HCT116 (cell line): ENCODE data around the gene SEC24D. TPM values are rescaled to one million over a fixed set of nuclear protein-coding genes. Genes with fewer than 3 reads are reported as not detected.
"Not testable (repeated sequence)": the region's sequence is repeated elsewhere in the genome, so short reads cannot be mapped to it uniquely, and the experiment has no call there.

Experiments used
- ATAC-seq: fragments of 200-7000 bp; cut with Tn5 transposase; 2 replicates; pipeline ENCODE4 v1.9.1; 2020; ENCODE audit warnings: mild to moderate bottlenecking, moderate library complexity
- BruUV-seq: library from RNA; stranded (reverse); fragments of 400-500 nt; replicated peaks from 2 replicates; lab custom pipeline; 2021; lab: Mats Ljungman, UMichigan
- CTCF ChIA-PET: fragments of 300-600 bp; sonication (Branson Sonifier 250); formaldehyde crosslinking; loops from one replicate; lab custom pipeline; 2021; ENCODE audit warnings: antibody characterized with exemption; lab: Charles Lee
- POLR2A ChIA-PET: fragments of 300-600, 350-600 bp; sonication (Branson Sonifier 250); formaldehyde crosslinking; loops from one replicate; lab custom pipeline; 2021; ENCODE audit warnings: antibody characterized with exemption; lab: Charles Lee
- RAD21 ChIA-PET, 2 experiments: fragments of 300-600 bp; sonication (Branson Sonifier 250); formaldehyde crosslinking; loops; one replicate each; lab custom pipeline; 2023; ENCODE audit warnings: low total read pairs in 2 of 2; ENCODE audit not compliant: uncharacterized antibody in 2 of 2, unreplicated experiment in 2 of 2, low non-redundant PET in 1 of 2; lab: Charles Lee
- DNase-seq: peaks from one replicate; pipeline ENCODE4 v3.0.0-alpha.2; 2010; ENCODE audit warnings: low read depth, low spot score
- H2AFZ ChIP-seq: fragments of 200-600 bp; shearing (Covaris generic), sonication (generic); 2 replicates; pipeline ENCODE4 v1.6.1; 2017; ENCODE audit warnings: low read depth, mixed run types, mixed read lengths, antibody characterized with exemption, low read length; ENCODE audit not compliant: poor library complexity, severe bottlenecking
- H3K27ac ChIP-seq: 2 replicates; pipeline ENCODE4 v1.5.1; 2012; ENCODE audit warnings: low read depth, low read length
- H3K27me3 ChIP-seq: fragments of 200-600 bp; sonication (generic); 2 replicates; pipeline ENCODE4 v1.6.1; 2016; ENCODE audit warnings: mixed run types, low read length, mixed read lengths; ENCODE audit not compliant: insufficient read depth
- H3K36me3 ChIP-seq, 2 experiments: fragments of 200-500 bp in 1 of 2; fragments of 200-600 bp in 1 of 2; sonication (Bioruptor generic) in 1 of 2; sonication (generic) in 1 of 2; 2 replicates each; pipeline versions ENCODE4 v1.5.1 to v1.6.1; 2014 to 2016; ENCODE audit warnings: low read length in 2 of 2, inconsistent platforms in 1 of 2, mixed read lengths in 1 of 2, mixed run types in 1 of 2; ENCODE audit not compliant: insufficient read depth in 2 of 2, control insufficient read depth in 1 of 2
- H3K4me1 ChIP-seq, 2 experiments: fragments of 200-600 bp in 1 of 2; sonication (generic) in 1 of 2; 2 replicates each; pipeline versions ENCODE4 v1.5.1 to v1.6.1; 2012 to 2017; ENCODE audit warnings: low read length in 2 of 2, inconsistent platforms in 1 of 2, mild to moderate bottlenecking in 1 of 2, mixed read lengths in 1 of 2, mixed run types in 1 of 2, moderate library complexity in 1 of 2; ENCODE audit not compliant: insufficient read depth in 2 of 2, control insufficient read depth in 1 of 2
- H3K4me2 ChIP-seq: fragments of 200-600 bp; sonication (generic); 2 replicates; pipeline ENCODE4 v1.6.1; 2017; ENCODE audit warnings: mixed run types, low read length, mixed read lengths
- H3K4me3 ChIP-seq, 2 experiments: fragments of 200-600 bp in 1 of 2; sonication (generic) in 1 of 2; replicated peaks in 1 of 2; 2 replicates each; pipeline ENCODE4 v1.5.1; 2011 to 2016; ENCODE audit warnings: low read length in 2 of 2, control low read depth in 1 of 2, low read depth in 1 of 2, mild to moderate bottlenecking in 1 of 2, mixed read lengths in 1 of 2, mixed run types in 1 of 2
- H3K79me2 ChIP-seq: fragments of 200-600 bp; sonication (generic); 2 replicates; pipeline ENCODE4 v1.6.1; 2017; ENCODE audit warnings: mild to moderate bottlenecking, mixed run types, low read length, moderate library complexity, mixed read lengths; ENCODE audit not compliant: insufficient read depth
- H3K9ac ChIP-seq: fragments of 200-600 bp; sonication (generic); 2 replicates; pipeline ENCODE4 v1.6.1; 2016; ENCODE audit warnings: low read length, mixed read lengths
- H3K9me2 ChIP-seq: fragments of 200-600 bp; sonication (generic), shearing (Covaris generic); 2 replicates; pipeline ENCODE4 v1.6.1; 2017; ENCODE audit warnings: mixed run types, mild to moderate bottlenecking, moderate library complexity; ENCODE audit not compliant: insufficient read depth
- H3K9me3 ChIP-seq, 2 experiments: fragments of 200-500 bp in 1 of 2; fragments of 200-600 bp in 1 of 2; sonication (Bioruptor generic) in 1 of 2; sonication (generic) in 1 of 2; 2 replicates each; pipeline ENCODE4 v1.6.1; 2014 to 2017; ENCODE audit warnings: low read length in 2 of 2, mixed read lengths in 2 of 2, inconsistent platforms in 1 of 2, low read depth in 1 of 2, mild to moderate bottlenecking in 1 of 2, mixed run types in 1 of 2, moderate library complexity in 1 of 2; ENCODE audit not compliant: control insufficient read depth in 1 of 2, insufficient read depth in 1 of 2
- H4K20me1 ChIP-seq: fragments of 200-600 bp; sonication (generic), shearing (Covaris generic); 2 replicates; pipeline ENCODE4 v1.6.1; 2017; ENCODE audit warnings: mixed run types, mild to moderate bottlenecking, moderate library complexity; ENCODE audit not compliant: insufficient read depth
- EZH2phosphoT487 ChIP-seq: fragments of 200-600 bp; IDR thresholded peaks from 2 replicates; pipeline ENCODE4 v1.6.1; 2018; ENCODE audit warnings: antibody characterized with exemption, borderline replicate concordance
- POLR2A ChIP-seq: IDR thresholded peaks from 2 replicates; pipeline ENCODE4 v1.7.0; 2011; ENCODE audit warnings: borderline replicate concordance; ENCODE audit not compliant: insufficient read depth, insufficient read length; ENCODE audit errors: extremely low read depth
- RAD21 ChIP-seq: IDR thresholded peaks from 2 replicates; pipeline ENCODE4 v1.6.1; 2012; ENCODE audit warnings: low read depth, mild to moderate bottlenecking
- ZNF274 ChIP-seq: fragments of 200-500 bp; sonication (Bioruptor generic); IDR thresholded peaks from 2 replicates; pipeline ENCODE4 v1.6.1; 2014; ENCODE audit warnings: mild to moderate bottlenecking, low read depth, low read length, inconsistent platforms
- intact Hi-C: fragments of 100-400 bp; cut with micrococcal nuclease; formaldehyde crosslinking; loops from 2 replicates; pipeline ENCODE4 v1.10.0; 2022
- total RNA-seq: library from RNA; stranded (reverse); gene quantifications from one replicate; pipeline ENCODE4 v1.2.1, GENCODE V29; 2021; ENCODE audit not compliant: unreplicated experiment
- TF ChIP-seq, protein P1 (sequence below), 3 experiments: fragments of 200-600 bp in 1 of 3; sonication (generic) in 1 of 3; IDR thresholded peaks in 2 of 3; conservative IDR thresholded peaks in 1 of 3; 2 replicates each; pipeline ENCODE4 v1.5.1; 2012 to 2017; ENCODE audit warnings: low read depth in 2 of 3, low read length in 2 of 3, antibody characterized with exemption in 1 of 3, borderline replicate concordance in 1 of 3, control low read depth in 1 of 3, mild to moderate bottlenecking in 1 of 3, mixed read lengths in 1 of 3, mixed run types in 1 of 3, moderate library complexity in 1 of 3; ENCODE audit not compliant: insufficient read depth in 1 of 3

SEC24D gene
- total RNA-seq, 1 experiment from 2014 or later = 28.5 TPM

- ChIA-PET RAD21 (no interaction called here), CTCF (interaction anchor here (2.7 kb wide), 1 partner anchor 17 kb away, joined by 14 read pairs; no protein-coding TSS in a partner anchor)
Observed at GRCh38 chr4:118881512-118882146, 45.7 kb upstream of the SEC24D start.

DNA sequence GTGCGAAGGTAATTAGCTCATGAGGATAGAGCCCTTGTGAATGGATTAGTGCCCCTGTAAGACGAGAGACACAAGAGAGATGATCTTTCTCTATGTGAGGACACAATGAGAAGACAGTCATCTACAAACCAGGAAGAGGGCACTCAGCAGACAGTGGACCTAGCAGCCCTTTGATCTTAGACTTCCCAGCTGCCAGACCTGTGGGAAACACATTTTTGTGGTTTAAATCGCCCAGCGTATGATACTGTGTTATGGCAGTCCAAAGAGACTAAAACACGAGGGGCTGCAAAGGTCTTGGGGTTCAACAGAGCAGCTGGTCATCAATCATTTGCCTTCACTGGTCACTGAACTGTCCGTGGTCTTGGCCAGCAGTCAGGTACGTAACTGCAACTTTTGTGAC lies 43.5 kb upstream of the SEC24D start:
- POLR2A ChIA-PET = no interaction called here
- no TSS peak for BruUV-seq
- Histone ChIP-seq H2AFZ (no peak overlapping the region), H3K4me2 (no peak overlapping the region), H3K9ac (no peak overlapping the region), H3K27me3 (no peaks in the 10 kb centered on the region), H3K4me1 (peaks cover 0 to 6% of the 10 kb centered on the region in 2 experiments; a peak in 1 of 4 replicates), H3K9me3 (peaks cover 0 to 3% of the 10 kb centered on the region in 2 experiments; a peak in 1 of 4 replicates), H4K20me1 (no peaks in the 10 kb centered on the region), H3K27ac (no peak overlapping the region), H3K36me3 (no peaks in the 10 kb centered on the region), H3K9me2 (no peaks in the 10 kb centered on the region), H3K4me3 (no peak overlapping the region), H3K79me2 (no peaks in the 10 kb centered on the region)
- CTCF ChIA-PET = interaction anchor here (0.9 kb wide), 1 partner anchor 15 kb away, joined by 3 read pairs; no protein-coding TSS in a partner anchor
- TF ChIP-seq POLR2A = no peak
- TF ChIP-seq ZNF274 = no peak
- TF ChIP-seq, protein P1, sequence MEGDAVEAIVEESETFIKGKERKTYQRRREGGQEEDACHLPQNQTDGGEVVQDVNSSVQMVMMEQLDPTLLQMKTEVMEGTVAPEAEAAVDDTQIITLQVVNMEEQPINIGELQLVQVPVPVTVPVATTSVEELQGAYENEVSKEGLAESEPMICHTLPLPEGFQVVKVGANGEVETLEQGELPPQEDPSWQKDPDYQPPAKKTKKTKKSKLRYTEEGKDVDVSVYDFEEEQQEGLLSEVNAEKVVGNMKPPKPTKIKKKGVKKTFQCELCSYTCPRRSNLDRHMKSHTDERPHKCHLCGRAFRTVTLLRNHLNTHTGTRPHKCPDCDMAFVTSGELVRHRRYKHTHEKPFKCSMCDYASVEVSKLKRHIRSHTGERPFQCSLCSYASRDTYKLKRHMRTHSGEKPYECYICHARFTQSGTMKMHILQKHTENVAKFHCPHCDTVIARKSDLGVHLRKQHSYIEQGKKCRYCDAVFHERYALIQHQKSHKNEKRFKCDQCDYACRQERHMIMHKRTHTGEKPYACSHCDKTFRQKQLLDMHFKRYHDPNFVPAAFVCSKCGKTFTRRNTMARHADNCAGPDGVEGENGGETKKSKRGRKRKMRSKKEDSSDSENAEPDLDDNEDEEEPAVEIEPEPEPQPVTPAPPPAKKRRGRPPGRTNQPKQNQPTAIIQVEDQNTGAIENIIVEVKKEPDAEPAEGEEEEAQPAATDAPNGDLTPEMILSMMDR (IDR thresholded peaks at IDR 0.05 in 2 of 3, conservative IDR thresholded peaks at IDR 0.05 in 1 of 3; ENCODE audit: borderline replicate concordance in 1 of 3, insufficient read depth in 1 of 3, low read depth in 2 of 3, low read length in 2 of 3) = no peak
- no peak for DNase-seq
- intact Hi-C loops = no loop called here
- ATAC-seq = no peak
- RAD21 ChIA-PET = no interaction called here

More at GRCh38 chr4:118881512-118882146, 45.7 kb upstream of the SEC24D start:
- H3K27me3 ChIP-seq = no peaks in the 10 kb centered on the region
- H3K4me3 ChIP-seq = no peak overlapping the region
- no peaks in the 10 kb centered on the region for H3K36me3 ChIP-seq
- H3K4me2 ChIP-seq = no peak overlapping the region
- ATAC-seq (no peak), DNase-seq (no peak)
- H3K79me2 ChIP-seq = no peaks in the 10 kb centered on the region
- POLR2A ChIA-PET = no interaction called here
- H2AFZ ChIP-seq = no peak overlapping the region
- intact Hi-C loops = no loop called here
- H4K20me1 ChIP-seq = no peaks in the 10 kb centered on the region
- no peaks in the 10 kb centered on the region for H3K9me2 ChIP-seq
- peaks cover 0 to 6% of the 10 kb centered on the region in 2 experiments; a peak in 1 of 4 replicates for H3K4me1 ChIP-seq
- no peak overlapping the region for H3K9ac ChIP-seq
- no peak for TF ChIP-seq EZH2phosphoT487
- TF ChIP-seq RAD21 = no peak
- TF ChIP-seq POLR2A = no peak
- TF ChIP-seq, all 23 proteins: peak for 0
- Histone ChIP-seq H3K27ac (no peak overlapping the region), H3K9me3 (peaks cover 0 to 3% of the 10 kb centered on the region in 2 experiments; a peak in 1 of 4 replicates)
- no TSS peak for BruUV-seq

DNA sequence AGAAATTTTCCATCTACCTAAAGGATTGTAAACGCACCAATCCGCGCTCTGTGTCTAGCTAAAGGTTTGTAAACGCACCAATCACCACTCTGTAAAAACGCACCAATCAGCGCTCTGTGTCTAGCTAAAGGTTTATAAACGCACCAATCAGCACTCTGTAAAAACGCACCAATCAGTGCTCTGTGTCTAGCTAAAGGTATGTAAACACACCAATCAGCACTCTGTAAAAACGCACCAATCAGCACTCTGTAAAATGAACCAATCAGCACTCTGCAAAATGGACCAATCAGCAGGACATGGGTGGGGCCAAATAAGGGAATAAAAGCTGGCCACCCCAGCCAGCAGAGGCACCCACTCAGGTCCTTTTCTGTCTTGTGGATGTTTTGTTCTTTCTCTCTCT lies 42.6 kb upstream of the SEC24D start:
- H3K9me3 ChIP-seq, POLR2A ChIA-PET, H3K9me2 ChIP-seq, H2AFZ ChIP-seq, H3K9ac ChIP-seq, DNase-seq, H3K79me2 ChIP-seq, H3K4me3 ChIP-seq, intact Hi-C loops, H3K36me3 ChIP-seq, RAD21 ChIA-PET, H3K4me1 ChIP-seq, H4K20me1 ChIP-seq, H3K4me2 ChIP-seq, ATAC-seq, H3K27me3 ChIP-seq, H3K27ac ChIP-seq, BruUV-seq: not testable (repeated sequence)
- CTCF ChIA-PET = interaction anchor here (0.9 kb wide), 1 partner anchor 14 kb away, joined by 3 read pairs; no protein-coding TSS in a partner anchor
